GM21528 (cell line): ENCODE measurements around the gene CHST8.
"Not testable (repeated sequence)": the region's sequence is repeated elsewhere in the genome, so short reads cannot be mapped to it uniquely, and the experiment has no call there.

ENCODE experiments used
- ATAC-seq: cut with Tn5 transposase; IDR thresholded peaks from one replicate; pipeline ENCODE4 v1.9.1; 2021; ENCODE audit warnings: mild to moderate bottlenecking, moderate library complexity; ENCODE audit not compliant: unreplicated experiment, low FRiP score

The CHST8 gene

GRCh38 chr19:33621811-33622504 lies at the start of gene CHST8:
TSS of gene CHST8 (plus strand) at chr19:33621953. CDS start at chr19:33689262, 67,309 bp downstream.
- ATAC-seq: no peak

- no peak for ATAC-seq
Observed at GRCh38 chr19:33572929-33573328, 48.8 kb upstream of the CHST8 start.

- ATAC-seq: no peak
Observed at GRCh38 chr19:33574824-33575223, 46.9 kb upstream of the CHST8 start.

- ATAC-seq: no peak
Observed at GRCh38 chr19:33578697-33579096, 43.1 kb upstream of the CHST8 start.

- ATAC-seq: no peak
Observed at GRCh38 chr19:33580026-33580644, 41.6 kb upstream of the CHST8 start.

- ATAC-seq: no peak
Observed at GRCh38 chr19:33580645-33581037, 41.1 kb upstream of the CHST8 start.

GRCh38 chr19:33582914-33583313 lies 38.8 kb upstream of the CHST8 start:
- no peak for ATAC-seq

GRCh38 chr19:33587150-33587549 lies 34.6 kb upstream of the CHST8 start:
- no peak for ATAC-seq

GRCh38 chr19:33590224-33590623 lies 31.5 kb upstream of the CHST8 start:
- no peak for ATAC-seq

- no peak for ATAC-seq
Observed at GRCh38 chr19:33595783-33596182, 26.0 kb upstream of the CHST8 start.

- ATAC-seq: no peak
Observed at GRCh38 chr19:33601583-33601982, 20.2 kb upstream of the CHST8 start.

GRCh38 chr19:33602576-33603204 lies 19.1 kb upstream of the CHST8 start:
- ATAC-seq: no peak

- ATAC-seq: no peak
Observed at GRCh38 chr19:33603377-33603776, 18.4 kb upstream of the CHST8 start.

- no peak for ATAC-seq
Observed at GRCh38 chr19:33604651-33605050, 17.1 kb upstream of the CHST8 start.

- not testable (repeated sequence) for ATAC-seq
Observed at GRCh38 chr19:33605803-33606295, 15.9 kb upstream of the CHST8 start.

- no peak for ATAC-seq
Observed at GRCh38 chr19:33606556-33606955, 15.2 kb upstream of the CHST8 start.

- ATAC-seq: no peak
Observed at GRCh38 chr19:33609353-33609752, 12.4 kb upstream of the CHST8 start.

GRCh38 chr19:33610588-33610987 lies 11.2 kb upstream of the CHST8 start:
- no peak for ATAC-seq

GRCh38 chr19:33612928-33613619 lies 8.7 kb upstream of the CHST8 start:
- ATAC-seq: no peak

- ATAC-seq: no peak
Observed at GRCh38 chr19:33613620-33614000, 8.1 kb upstream of the CHST8 start.

GRCh38 chr19:33616346-33616745 lies 5.4 kb upstream of the CHST8 start:
- ATAC-seq: no peak
